Lower lobe of right lung (tissue), 2 donors: ENCODE data around the gene TPRX1. TPM values are rescaled to one million over a fixed set of nuclear protein-coding genes. Genes with fewer than 3 reads are reported as not detected.
"Not testable (repeated sequence)": the region's sequence is repeated elsewhere in the genome, so short reads cannot be mapped to it uniquely, and the experiment has no call there.

ENCODE experiments used
- ATAC-seq, 2 donors: fragments of 200-7000 bp; cut with Tn5 transposase; one replicate each; pipeline ENCODE4 v1.9.1; 2020 to 2022; ENCODE audit warnings: mild to moderate bottlenecking in 2 of 2, moderate library complexity in 2 of 2
- DNase-seq: peaks from one replicate; pipeline ENCODE4 v3.0.0-alpha.2; 2020
- H3K27ac ChIP-seq: fragments of 200-600 bp; one replicate; pipeline ENCODE4 v1.8.0; 2022
- H3K27me3 ChIP-seq: fragments of 200-600 bp; one replicate; pipeline ENCODE4 v1.8.0; 2022; ENCODE audit warnings: low read depth
- H3K36me3 ChIP-seq: fragments of 200-600 bp; one replicate; pipeline ENCODE4 v1.8.0; 2022; ENCODE audit warnings: mild to moderate bottlenecking
- H3K4me1 ChIP-seq: fragments of 200-600 bp; one replicate; pipeline ENCODE4 v1.8.0; 2022
- H3K4me3 ChIP-seq: fragments of 200-600 bp; one replicate; pipeline ENCODE4 v1.8.0; 2022; ENCODE audit warnings: mild to moderate bottlenecking
- H3K9me3 ChIP-seq: fragments of 200-600 bp; one replicate; pipeline ENCODE4 v1.8.0; 2022
- intact Hi-C: fragments of 100-400 bp; cut with DNase I; formaldehyde crosslinking; loops from one replicate; pipeline ENCODE4 v1.11.0; 2022
- total RNA-seq: library from RNA; stranded (reverse); fragmentation: NEBNext Ultra II Directional; extraction: Animal tissue kit (Norgen Biotek cat#: 25700); gene quantifications from one replicate; pipeline ENCODE4 v1.2.1, GENCODE V29; 2021
- TF ChIP-seq, protein P1 (sequence below): fragments of 200-600 bp; IDR thresholded peaks from one replicate; pipeline ENCODE4 v1.8.0; 2022; ENCODE audit warnings: antibody characterized with exemption, mild to moderate bottlenecking
- donor health status: DM: no; HTN: yes; CAD: no; lungs with severe emphysema.

TPRX1 gene
- total RNA-seq, 1 donor from 2014 or later = not detected

DNA sequence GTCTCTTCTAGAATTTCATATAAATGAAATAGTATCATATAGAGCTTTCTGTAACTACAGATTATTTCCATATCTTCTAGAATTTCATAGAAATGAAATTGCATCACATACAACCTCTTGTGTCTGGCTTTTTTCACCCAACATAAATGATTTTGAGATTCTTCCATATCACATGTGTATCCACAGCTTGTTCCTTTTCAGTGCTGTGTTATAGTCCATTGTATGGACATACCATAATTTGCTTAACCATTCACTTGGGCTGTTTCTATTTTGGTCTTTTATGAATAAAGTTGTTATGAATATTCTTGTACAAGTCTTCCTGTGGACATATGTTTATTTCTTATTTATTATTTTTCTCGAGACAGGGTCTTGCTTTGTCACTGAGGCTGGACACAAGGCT is 11.7 kb downstream of the TPRX1 start:
- H3K9me3 ChIP-seq = peaks cover 4% of the 10 kb centered on the region
- TF ChIP-seq, protein P1, sequence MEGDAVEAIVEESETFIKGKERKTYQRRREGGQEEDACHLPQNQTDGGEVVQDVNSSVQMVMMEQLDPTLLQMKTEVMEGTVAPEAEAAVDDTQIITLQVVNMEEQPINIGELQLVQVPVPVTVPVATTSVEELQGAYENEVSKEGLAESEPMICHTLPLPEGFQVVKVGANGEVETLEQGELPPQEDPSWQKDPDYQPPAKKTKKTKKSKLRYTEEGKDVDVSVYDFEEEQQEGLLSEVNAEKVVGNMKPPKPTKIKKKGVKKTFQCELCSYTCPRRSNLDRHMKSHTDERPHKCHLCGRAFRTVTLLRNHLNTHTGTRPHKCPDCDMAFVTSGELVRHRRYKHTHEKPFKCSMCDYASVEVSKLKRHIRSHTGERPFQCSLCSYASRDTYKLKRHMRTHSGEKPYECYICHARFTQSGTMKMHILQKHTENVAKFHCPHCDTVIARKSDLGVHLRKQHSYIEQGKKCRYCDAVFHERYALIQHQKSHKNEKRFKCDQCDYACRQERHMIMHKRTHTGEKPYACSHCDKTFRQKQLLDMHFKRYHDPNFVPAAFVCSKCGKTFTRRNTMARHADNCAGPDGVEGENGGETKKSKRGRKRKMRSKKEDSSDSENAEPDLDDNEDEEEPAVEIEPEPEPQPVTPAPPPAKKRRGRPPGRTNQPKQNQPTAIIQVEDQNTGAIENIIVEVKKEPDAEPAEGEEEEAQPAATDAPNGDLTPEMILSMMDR = no peak
- DNase-seq = no peak
- H3K27me3 ChIP-seq = no peaks in the 10 kb centered on the region
- no peaks in the 10 kb centered on the region for H3K36me3 ChIP-seq
- H3K4me3 ChIP-seq = no peak overlapping the region
- H3K4me1 ChIP-seq = no peaks in the 10 kb centered on the region
- intact Hi-C loops = no loop called here
- no peak overlapping the region for H3K27ac ChIP-seq
- ATAC-seq = no peak

DNA sequence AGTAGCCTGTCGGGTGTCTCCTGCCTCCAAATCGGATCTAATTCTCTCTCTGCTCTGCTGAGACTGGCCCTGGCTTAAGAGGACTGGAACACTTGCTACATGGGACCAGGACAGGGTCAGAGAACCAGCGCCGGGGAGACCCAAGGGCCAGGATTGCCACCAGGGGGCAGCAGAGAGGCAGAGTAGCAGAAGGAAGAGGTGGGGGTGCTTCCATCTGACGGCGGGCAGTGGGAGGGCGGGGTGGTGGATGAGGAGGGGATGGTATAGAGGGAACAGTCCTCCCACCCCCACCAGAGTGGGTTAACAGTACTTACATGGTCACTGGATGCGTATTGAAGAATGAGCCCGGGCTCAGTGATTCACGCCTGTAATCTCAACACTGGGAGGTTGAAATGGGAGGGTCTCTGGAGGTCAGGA is 13.9 kb downstream of the TPRX1 start:
- Histone ChIP-seq H3K4me3 (no peak overlapping the region), H3K4me1 (no peaks in the 10 kb centered on the region), H3K36me3 (peaks cover 15% of the 10 kb centered on the region), H3K9me3 (peaks cover 4% of the 10 kb centered on the region), H3K27me3 (no peaks in the 10 kb centered on the region), H3K27ac (no peak overlapping the region)
- intact Hi-C loops = no loop called here
- ATAC-seq (peak; percentile 83 to 90), DNase-seq (peak; percentile 90)
- TF ChIP-seq, protein P1 = peak; percentile 81

DNA sequence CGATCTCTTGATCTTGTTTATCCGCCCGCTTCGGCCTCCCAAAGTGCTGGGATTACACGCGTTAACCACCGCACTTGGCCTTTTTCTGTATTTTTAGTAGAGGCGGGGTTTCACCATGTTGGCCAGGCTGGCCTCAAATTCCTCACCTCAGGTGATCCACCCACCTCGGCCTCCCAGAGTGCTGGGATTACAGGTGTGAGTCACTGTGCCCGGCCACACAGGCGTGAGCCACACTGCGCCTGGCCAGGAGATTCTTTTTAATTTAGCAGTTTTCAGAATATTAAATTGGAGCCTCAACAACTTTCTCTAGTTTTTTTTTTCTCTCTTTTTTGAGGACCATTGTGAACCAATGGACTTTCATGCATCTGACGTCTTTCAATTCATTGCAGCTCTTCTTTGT is 14.5 kb downstream of the TPRX1 start:
- ATAC-seq, H3K9me3 ChIP-seq, H3K27ac ChIP-seq, intact Hi-C loops, H3K4me1 ChIP-seq, H3K4me3 ChIP-seq, H3K27me3 ChIP-seq, DNase-seq: not testable (repeated sequence)
- H3K36me3 ChIP-seq = peaks cover 21% of the 10 kb centered on the region

DNA sequence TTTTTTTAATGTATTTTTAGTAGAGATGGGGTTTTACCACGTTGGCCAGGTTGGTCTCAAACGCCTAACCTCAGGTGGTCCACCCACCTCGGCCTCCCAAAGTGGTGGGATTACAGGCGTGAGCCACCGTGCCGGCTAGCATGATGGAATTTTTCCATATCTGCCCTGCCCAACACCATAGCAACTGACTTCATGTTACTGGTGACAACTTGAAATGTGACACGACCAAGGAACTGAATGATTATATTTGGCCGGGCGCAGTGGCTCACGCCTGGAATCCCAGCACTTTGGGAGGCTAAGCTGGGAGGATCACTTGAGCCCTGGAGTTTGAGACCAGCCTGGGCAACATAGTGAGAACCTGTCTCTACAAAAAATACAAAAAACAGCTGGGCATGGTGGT is 17.0 kb downstream of the TPRX1 start:
- H3K4me1 ChIP-seq, ATAC-seq, H3K9me3 ChIP-seq, intact Hi-C loops, H3K27ac ChIP-seq, H3K4me3 ChIP-seq, H3K27me3 ChIP-seq, DNase-seq: not testable (repeated sequence)
- H3K36me3 ChIP-seq = peaks cover 46% of the 10 kb centered on the region

DNA sequence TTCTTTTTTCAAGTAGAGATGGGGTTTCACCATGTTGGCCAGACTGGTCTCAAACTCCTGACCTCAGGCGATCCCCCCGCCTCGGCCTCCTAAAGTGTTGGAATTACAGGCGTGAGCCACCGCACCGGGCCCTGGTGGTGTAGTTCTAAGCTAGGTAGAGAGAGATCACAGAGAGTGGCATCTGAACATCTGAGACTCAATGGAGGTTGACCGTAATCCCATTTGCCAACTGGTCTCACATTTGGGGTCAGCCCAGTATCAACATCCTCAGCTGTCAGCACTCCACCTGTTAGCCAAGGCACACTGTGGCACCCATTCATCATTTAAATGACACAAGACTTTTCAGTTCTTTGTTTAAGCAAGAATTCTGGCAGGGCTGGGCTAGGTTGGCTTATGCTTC is 17.8 kb downstream of the TPRX1 start:
- Histone ChIP-seq H3K27me3 (no peaks in the 10 kb centered on the region), H3K27ac (no peak overlapping the region), H3K4me1 (peaks cover 12% of the 10 kb centered on the region), H3K4me3 (no peak overlapping the region), H3K9me3 (no peaks in the 10 kb centered on the region), H3K36me3 (peaks cover 49% of the 10 kb centered on the region)
- intact Hi-C loops = no loop called here
- ATAC-seq (no peak), DNase-seq (no peak)
- TF ChIP-seq, protein P1 = no peak

DNA sequence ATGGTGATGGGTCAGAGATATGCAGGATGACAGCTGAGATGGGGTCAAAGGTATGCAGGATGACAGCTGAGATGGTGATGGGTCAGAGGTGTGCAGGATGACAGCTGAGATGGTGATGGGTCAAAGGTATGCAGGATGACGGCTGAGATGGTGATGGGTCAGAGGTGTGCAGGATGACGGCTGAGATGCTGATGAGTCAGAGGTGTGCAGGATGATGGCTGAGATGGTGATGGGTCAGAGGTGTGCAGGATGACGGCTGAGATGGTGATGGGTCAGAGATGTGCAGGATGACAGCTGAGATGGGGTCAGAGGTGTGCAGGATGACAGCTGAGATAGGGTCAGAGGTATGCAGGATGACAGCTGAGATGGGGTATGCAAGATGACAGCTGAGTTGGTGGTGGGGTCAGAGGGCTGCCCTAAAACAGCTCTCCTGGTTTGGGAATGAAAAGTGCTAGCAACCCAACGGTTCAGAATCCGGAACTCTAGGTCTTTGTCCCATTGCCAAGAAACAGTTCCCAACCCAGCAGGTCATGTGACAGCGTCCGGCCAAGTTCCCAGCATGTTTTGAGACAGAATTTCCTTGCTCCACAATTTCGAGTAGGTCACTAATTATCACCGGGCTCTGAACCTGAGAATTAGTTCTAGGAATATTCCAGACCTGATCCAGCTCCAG is 22.6 kb downstream of the TPRX1 start:
- Histone ChIP-seq H3K27ac (no peak overlapping the region), H3K4me1 (peaks cover 46% of the 10 kb centered on the region), H3K4me3 (no peak overlapping the region), H3K9me3 (no peaks in the 10 kb centered on the region), H3K36me3 (peaks cover 59% of the 10 kb centered on the region), H3K27me3 (no peaks in the 10 kb centered on the region)
- no peak for ATAC-seq
- no peak for DNase-seq
- TF ChIP-seq, protein P1 = no peak
- intact Hi-C loops = no loop called here

DNA sequence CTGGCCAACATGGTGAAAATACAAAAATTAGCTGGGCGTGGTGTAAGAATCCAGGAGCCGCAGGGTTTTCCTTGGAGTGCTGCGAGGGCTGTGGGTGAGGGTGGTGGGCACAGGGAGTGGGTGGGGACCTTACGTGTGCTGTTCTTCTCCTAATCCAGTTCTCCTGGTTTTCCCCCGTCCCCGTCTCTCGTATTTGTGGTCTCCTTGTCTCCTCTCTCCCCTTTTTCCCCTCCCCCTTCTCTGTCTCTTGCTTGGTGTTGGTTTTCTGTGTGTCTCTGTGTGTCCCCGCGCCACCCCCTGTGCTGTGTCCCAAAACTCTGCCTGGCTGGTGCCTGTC is 24.2 kb downstream of the TPRX1 start:
- no peaks in the 10 kb centered on the region for H3K9me3 ChIP-seq
- intact Hi-C loops = no loop called here
- peaks cover 44% of the 10 kb centered on the region for H3K36me3 ChIP-seq

More for the DNA sequence above, 24.2 kb downstream of the TPRX1 start:
- Histone ChIP-seq H3K4me1 (peaks cover 46% of the 10 kb centered on the region), H3K4me3 (peak overlapping the region; percentile 80), H3K27ac (peak overlapping the region; percentile 98), H3K27me3 (no peaks in the 10 kb centered on the region)
- TF ChIP-seq, protein P1 = no peak
- ATAC-seq = no peak
- DNase-seq = no peak
